Neural progenitor cell (in vitro differentiated cells): Measurements from ENCODE around the gene KLHDC4. TPM values are rescaled to one million over a fixed set of nuclear protein-coding genes. Genes with fewer than 3 reads are reported as not detected.
A peak's percentile ranks its signal among the peaks of the same experiment; 100 is the strongest.
"Not testable (repeated sequence)": the region's sequence is repeated elsewhere in the genome, so short reads cannot be mapped to it uniquely, and the experiment has no call there.

Source experiments
- DNase-seq: peaks from one replicate; pipeline ENCODE4 v3.0.0-alpha.2; 2016; ENCODE audit warnings: low spot score
- H2AFZ ChIP-seq: fragments of 200-600 bp; sonication (generic); replicated peaks from 2 replicates; pipeline ENCODE4 v1.6.1; 2016; ENCODE audit warnings: antibody characterized with exemption
- H3F3A ChIP-seq: fragments of 200-600 bp; sonication (generic); 2 replicates; pipeline ENCODE4 v1.6.1; 2016; ENCODE audit warnings: antibody characterized with exemption, low read depth
- H3K27ac ChIP-seq: fragments of 200-600 bp; sonication (generic); 2 replicates; pipeline ENCODE4 v1.5.1; 2016; ENCODE audit warnings: mild to moderate bottlenecking
- H3K27me3 ChIP-seq: fragments of 200-600 bp; sonication (generic); 2 replicates; pipeline ENCODE4 v1.6.1; 2016; ENCODE audit warnings: mild to moderate bottlenecking, moderate library complexity
- H3K36me3 ChIP-seq: fragments of 200-600 bp; sonication (generic); 2 replicates; pipeline ENCODE4 v1.5.1; 2016
- H3K4me1 ChIP-seq: fragments of 200-600 bp; sonication (generic); 2 replicates; pipeline ENCODE4 v1.6.1; 2016; ENCODE audit warnings: mixed run types
- H3K4me2 ChIP-seq: fragments of 200-600 bp; sonication (generic); 2 replicates; pipeline ENCODE4 v1.6.1; 2016
- H3K4me3 ChIP-seq: fragments of 200-600 bp; sonication (generic); 2 replicates; pipeline ENCODE4 v1.5.1; 2016
- H3K79me2 ChIP-seq: fragments of 200-600 bp; sonication (generic); 2 replicates; pipeline ENCODE4 v1.6.1; 2016; ENCODE audit warnings: low read depth
- H3K9ac ChIP-seq: fragments of 200-600 bp; sonication (generic); 2 replicates; pipeline ENCODE4 v1.6.1; 2016
- H3K9me3 ChIP-seq: fragments of 200-600 bp; sonication (generic); 2 replicates; pipeline ENCODE4 v1.5.1; 2016; ENCODE audit warnings: low read depth
- H4K20me1 ChIP-seq: fragments of 200-600 bp; sonication (generic); 2 replicates; pipeline ENCODE4 v1.6.1; 2016; ENCODE audit warnings: low read depth
- H3K27ac Mint-ChIP-seq: 3 replicates; pipeline ENCODE4 v1.8.0; 2021; ENCODE audit warnings: mixed read lengths
- H3K27me3 Mint-ChIP-seq: 2 replicates; pipeline ENCODE4 v1.8.0; 2022; ENCODE audit warnings: low read depth, mild to moderate bottlenecking, inconsistent platforms, moderate library complexity, mixed read lengths; ENCODE audit not compliant: insufficient read depth
- H3K36me3 Mint-ChIP-seq: 3 replicates; pipeline ENCODE4 v1.8.0; 2021; ENCODE audit warnings: mixed read lengths
- H3K4me1 Mint-ChIP-seq: 3 replicates; pipeline ENCODE4 v1.8.0; 2021; ENCODE audit warnings: mixed read lengths
- H3K4me3 Mint-ChIP-seq: 3 replicates; pipeline ENCODE4 v1.8.0; 2021; ENCODE audit warnings: mild to moderate bottlenecking, moderate library complexity, mixed read lengths
- H3K9me3 Mint-ChIP-seq: 3 replicates; pipeline ENCODE4 v1.8.0; 2020; ENCODE audit warnings: mixed read lengths
- CTCF ChIP-seq: fragments of 200-600 bp; sonication (generic); IDR thresholded peaks from 2 replicates; pipeline ENCODE4 v1.5.1; 2017; ENCODE audit warnings: antibody characterized with exemption, mild to moderate bottlenecking
- EZH2 ChIP-seq: fragments of 200-600 bp; sonication (generic); IDR thresholded peaks from 2 replicates; pipeline ENCODE4 v1.6.1; 2017; ENCODE audit warnings: antibody characterized with exemption, mild to moderate bottlenecking, moderate library complexity
- EZH2phosphoT487 ChIP-seq: fragments of 200-600 bp; sonication (generic); IDR thresholded peaks from 2 replicates; pipeline ENCODE4 v1.6.1; 2017; ENCODE audit warnings: antibody characterized with exemption
- total RNA-seq: library from RNA; depleted of rRNA; stranded (reverse); fragments of >200 nt; gene quantifications from 2 replicates; pipeline ENCODE4 v1.2.3, GENCODE V29; 2015; ENCODE audit warnings: low replicate concordance

The KLHDC4 gene
- total RNA-seq, 1 donor from 2014 or later, result 19.2 TPM

DNA sequence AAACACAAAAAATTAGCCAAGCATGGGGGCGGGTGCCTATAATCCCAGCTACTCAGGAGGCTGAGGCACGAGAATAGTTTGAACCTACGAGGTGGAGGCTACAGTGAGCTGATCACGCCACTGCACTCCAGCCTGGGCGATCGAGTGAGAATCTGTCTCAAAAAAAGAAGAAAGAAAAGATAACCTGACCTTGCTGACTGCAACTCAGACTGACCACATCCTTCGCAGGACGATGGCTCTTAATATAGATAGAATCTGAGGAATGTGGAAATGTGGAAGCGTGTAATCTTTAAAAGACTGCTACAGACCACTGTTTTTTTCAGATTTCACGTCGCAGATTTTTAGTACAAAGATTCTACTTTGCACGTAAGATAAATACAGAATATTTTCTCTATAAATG is 37.8 kb downstream of the KLHDC4 start:
- no peaks in the 10 kb centered on the region for H3K36me3 ChIP-seq
- no peak for TF ChIP-seq CTCF
- TF ChIP-seq EZH2phosphoT487, result no peak
- TF ChIP-seq EZH2, result no peak
- H3K4me1 ChIP-seq, result no peaks in the 10 kb centered on the region
- H3K79me2 ChIP-seq, result peaks cover 6% of the 10 kb centered on the region
- H2AFZ ChIP-seq, result no peak overlapping the region
- H3F3A ChIP-seq, result no peaks in the 10 kb centered on the region
- no peaks in the 10 kb centered on the region for H3K9me3 ChIP-seq
- Mint-ChIP-seq H3K4me1 (peaks cover 21% of the 10 kb centered on the region), H3K9me3 (no peaks in the 10 kb centered on the region), H3K27me3 (no peaks in the 10 kb centered on the region), H3K4me3 (no peak overlapping the region), H3K36me3 (peaks cover 30% of the 10 kb centered on the region), H3K27ac (no peak overlapping the region)
- H3K27me3 ChIP-seq, result no peaks in the 10 kb centered on the region
- H3K27ac ChIP-seq, result no peak overlapping the region
- no peak overlapping the region for H3K4me2 ChIP-seq
- DNase-seq, result no peak
- H3K9ac ChIP-seq, result no peak overlapping the region
- H3K4me3 ChIP-seq, result no peak overlapping the region
- no peaks in the 10 kb centered on the region for H4K20me1 ChIP-seq

- no peaks in the 10 kb centered on the region for H3K9me3 Mint-ChIP-seq
- TF ChIP-seq EZH2phosphoT487 (no peak), EZH2 (no peak), CTCF (no peak)
- H3K4me3 Mint-ChIP-seq, result no peak overlapping the region
- peaks cover 27% of the 10 kb centered on the region for H3K4me1 Mint-ChIP-seq
- no peaks in the 10 kb centered on the region for H3F3A ChIP-seq
- H2AFZ ChIP-seq, result no peak overlapping the region
- no peak overlapping the region for H3K27ac Mint-ChIP-seq
- no peak for DNase-seq
- no peaks in the 10 kb centered on the region for H3K4me1 ChIP-seq
- H3K79me2 ChIP-seq, result peaks cover 3% of the 10 kb centered on the region
- H3K9ac ChIP-seq, result no peak overlapping the region
- peaks cover 1% of the 10 kb centered on the region for H3K27me3 Mint-ChIP-seq
- peaks cover 33% of the 10 kb centered on the region for H3K36me3 Mint-ChIP-seq
- no peaks in the 10 kb centered on the region for H3K36me3 ChIP-seq
- H3K4me2 ChIP-seq, result no peak overlapping the region
- H3K27me3 ChIP-seq, result no peaks in the 10 kb centered on the region
- H3K4me3 ChIP-seq, result no peak overlapping the region
- no peak overlapping the region for H3K27ac ChIP-seq
- H3K9me3 ChIP-seq, result no peaks in the 10 kb centered on the region
- no peaks in the 10 kb centered on the region for H4K20me1 ChIP-seq
These were observed 38.4 kb downstream of the KLHDC4 start for GRCh38 chr16:87727346-87727745.

GRCh38 chr16:87726577-87726976 is 39.2 kb downstream of the KLHDC4 start:
- peaks cover 35% of the 10 kb centered on the region for H3K4me1 Mint-ChIP-seq
- DNase-seq, H3K4me3 Mint-ChIP-seq, H3K9me3 Mint-ChIP-seq, H4K20me1 ChIP-seq, H3K27me3 Mint-ChIP-seq, H3K9ac ChIP-seq, H3K27ac ChIP-seq, H3K9me3 ChIP-seq, H3K36me3 ChIP-seq, H3K4me1 ChIP-seq, H3K4me3 ChIP-seq, H3K4me2 ChIP-seq, H3K27me3 ChIP-seq, H2AFZ ChIP-seq, H3K79me2 ChIP-seq, H3F3A ChIP-seq: not testable (repeated sequence)
- peak overlapping the region; percentile 36 for H3K27ac Mint-ChIP-seq
- H3K36me3 Mint-ChIP-seq, result peaks cover 40% of the 10 kb centered on the region

GRCh38 chr16:87725596-87726235 is 40.1 kb downstream of the KLHDC4 start:
- H3K4me3 ChIP-seq, result no peak overlapping the region
- H3K36me3 Mint-ChIP-seq, result peaks cover 41% of the 10 kb centered on the region
- no peaks in the 10 kb centered on the region for H3K9me3 ChIP-seq
- H3K27me3 Mint-ChIP-seq, result peaks cover 2% of the 10 kb centered on the region
- no peaks in the 10 kb centered on the region for H3K4me1 ChIP-seq
- no peaks in the 10 kb centered on the region for H3K27me3 ChIP-seq
- no peaks in the 10 kb centered on the region for H3K79me2 ChIP-seq
- DNase-seq, result no peak
- no peak for TF ChIP-seq EZH2phosphoT487
- no peak for TF ChIP-seq EZH2
- TF ChIP-seq CTCF, result no peak
- H3K36me3 ChIP-seq, result no peaks in the 10 kb centered on the region
- H3K4me3 Mint-ChIP-seq, result no peak overlapping the region
- no peaks in the 10 kb centered on the region for H3F3A ChIP-seq
- H4K20me1 ChIP-seq, result no peaks in the 10 kb centered on the region
- H3K27ac ChIP-seq, result no peak overlapping the region
- H3K4me2 ChIP-seq, result no peak overlapping the region
- peak overlapping the region; percentile 85 for H3K27ac Mint-ChIP-seq
- H3K9ac ChIP-seq, result no peak overlapping the region
- no peak overlapping the region for H2AFZ ChIP-seq
- H3K9me3 Mint-ChIP-seq, result peaks cover 2% of the 10 kb centered on the region
- H3K4me1 Mint-ChIP-seq, result peaks cover 41% of the 10 kb centered on the region
